ENCODE data around the gene CARD11.

The CARD11 gene

DNA sequence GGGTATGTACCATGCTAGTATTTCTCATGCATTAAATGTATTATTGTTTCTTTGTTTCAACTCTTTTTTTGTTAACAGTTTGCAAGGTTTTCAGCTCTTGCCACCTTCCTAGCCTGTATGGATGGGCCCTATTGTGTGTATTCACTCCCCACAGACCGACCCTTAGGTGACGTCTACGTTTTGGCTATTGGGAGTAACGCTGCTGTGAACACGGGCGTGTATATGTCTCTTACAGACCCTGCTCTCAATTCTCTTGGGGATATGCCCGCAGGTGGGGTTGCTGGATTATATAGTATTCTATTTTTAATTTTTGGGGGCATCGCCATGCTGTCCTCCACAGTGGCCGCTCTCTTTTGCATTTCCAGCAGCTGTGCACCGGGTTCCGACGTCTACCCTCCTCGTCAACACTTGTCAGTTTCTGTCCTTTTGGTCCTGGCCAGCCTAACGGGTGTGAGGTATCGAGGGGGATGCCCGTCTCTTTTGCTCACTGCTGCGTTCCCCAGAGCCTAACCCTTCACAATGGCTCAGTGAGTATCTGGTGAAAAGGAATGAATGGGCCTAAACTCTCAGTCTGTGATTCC is 135.5 kb downstream of the CARD11 start:
- DNase-seq (ENCODE audit: low read depth in 1 of 2, low spot score in 1 of 2), result no peak
- Histone ChIP-seq H3K27ac (replicated peaks) (no peak overlapping the region), H3K27me3 (ENCODE audit: insufficient read depth, poor library complexity, severe bottlenecking) (no peaks in the 10 kb centered on the region), H3K4me3 (replicated peaks; ENCODE audit: insufficient read depth, low read length) (no peak overlapping the region)
- TF ChIP-seq GABPA (IDR thresholded peaks at IDR 0.05; ENCODE audit: low read depth), result no peak

DNA sequence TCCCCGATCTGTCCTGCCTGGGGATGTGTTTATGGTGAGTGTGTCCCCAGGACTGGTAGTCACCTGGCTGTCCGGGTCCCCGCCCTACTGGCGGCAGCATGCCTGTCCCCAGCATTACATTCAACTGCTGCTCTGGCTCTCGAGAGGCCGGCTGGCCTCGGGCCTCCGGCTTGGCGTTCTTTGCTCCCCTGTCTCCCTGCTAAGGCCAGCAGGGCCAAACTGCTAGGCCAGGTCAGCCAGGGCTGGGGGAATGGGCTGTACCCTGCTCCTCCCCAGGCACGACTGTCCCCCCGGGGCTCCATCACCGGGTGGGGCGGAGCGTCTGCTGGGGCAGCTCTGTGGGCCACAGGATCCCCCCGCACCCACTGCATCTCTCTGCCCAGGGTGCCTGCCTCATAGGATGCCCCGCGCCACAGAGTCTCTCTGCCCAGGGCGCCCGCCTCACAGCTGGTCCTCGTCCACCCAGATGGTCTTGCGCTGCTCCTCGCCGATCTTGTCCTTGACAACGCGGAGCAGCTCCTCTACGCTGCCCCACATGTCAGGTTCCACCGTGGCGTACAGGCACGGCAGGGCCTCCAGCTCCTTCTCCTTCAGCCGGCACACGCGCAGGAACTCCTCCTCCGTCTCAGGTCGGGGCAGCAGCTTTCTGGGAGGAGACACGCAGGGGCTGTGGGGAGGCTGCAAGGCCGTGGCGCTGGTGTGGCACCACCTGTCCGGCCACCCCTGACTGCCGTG is 137.3 kb downstream of the CARD11 start:
- no peak for DNase-seq (ENCODE audit: low read depth in 1 of 2, low spot score in 1 of 2)
- TF ChIP-seq CTCF (IDR thresholded peaks at IDR 0.05; ENCODE audit: insufficient read depth, low read length), result no peak
- Histone ChIP-seq H3K4me3 (replicated peaks; ENCODE audit: insufficient read depth, low read length) (no peak overlapping the region), H3K27ac (replicated peaks) (no peak overlapping the region), H3K27me3 (ENCODE audit: insufficient read depth, poor library complexity, severe bottlenecking) (no peaks in the 10 kb centered on the region)

GRCh38 chr7:2905500-2905899 is 138.2 kb downstream of the CARD11 start:
- Histone ChIP-seq H3K4me3 (replicated peaks; ENCODE audit: insufficient read depth, low read length) (no peak overlapping the region), H3K27ac (replicated peaks) (no peak overlapping the region), H3K27me3 (ENCODE audit: insufficient read depth, poor library complexity, severe bottlenecking) (no peaks in the 10 kb centered on the region)
- DNase-seq (ENCODE audit: low read depth in 1 of 2, low spot score in 1 of 2), result no peak
- TF ChIP-seq REST (IDR thresholded peaks at IDR 0.05; ENCODE audit: insufficient replicate concordance, low read depth), result no peak
- TF ChIP-seq CTCF (IDR thresholded peaks at IDR 0.05; ENCODE audit: insufficient read depth, low read length), result no peak
- no peak for TF ChIP-seq POLR2AphosphoS5 (IDR thresholded peaks at IDR 0.05; ENCODE audit: low read depth)
- TF ChIP-seq SPI1 (IDR thresholded peaks at IDR 0.05; ENCODE audit: borderline replicate concordance, low read depth), result no peak
- TF ChIP-seq GABPA (IDR thresholded peaks at IDR 0.05; ENCODE audit: low read depth), result no peak

GRCh38 chr7:2905027-2905426 is 138.6 kb downstream of the CARD11 start:
- TF ChIP-seq REST (IDR thresholded peaks at IDR 0.05; ENCODE audit: insufficient replicate concordance, low read depth) (no peak), SPI1 (IDR thresholded peaks at IDR 0.05; ENCODE audit: borderline replicate concordance, low read depth) (no peak), CTCF (IDR thresholded peaks at IDR 0.05; ENCODE audit: insufficient read depth, low read length) (no peak), GABPA (IDR thresholded peaks at IDR 0.05; ENCODE audit: low read depth) (no peak), POLR2AphosphoS5 (IDR thresholded peaks at IDR 0.05; ENCODE audit: low read depth) (no peak)
- H3K4me3 ChIP-seq (replicated peaks; ENCODE audit: insufficient read depth, low read length), result no peak overlapping the region
- DNase-seq (ENCODE audit: low read depth in 1 of 2, low spot score in 1 of 2), result no peak
- no peaks in the 10 kb centered on the region for H3K27me3 ChIP-seq (ENCODE audit: insufficient read depth, poor library complexity, severe bottlenecking)
- no peak overlapping the region for H3K27ac ChIP-seq (replicated peaks)

Data from HL-60 (cell line).